Prostate gland (tissue), 2 donors: Measurements from ENCODE around the gene BCAP31.

Experiments
- CTCF ChIP-seq, 4 experiments: fragments of 200-600 bp in 2 of 4; fragments of 450-650 bp in 2 of 4; sonication (generic) in 2 of 4; IDR thresholded peaks; 1 replicate in 3 of 4; 2 replicates in 1 of 4; pipeline ENCODE4 v1.5.1; 2016 to 2019; ENCODE audit warnings: antibody characterized with exemption in 4 of 4, mild to moderate bottlenecking in 2 of 4, moderate library complexity in 2 of 4
- POLR2A ChIP-seq: fragments of 450-650 bp; IDR thresholded peaks from one replicate; pipeline ENCODE4 v1.6.1; 2016; ENCODE audit warnings: antibody characterized with exemption, mild to moderate bottlenecking
- POLR2AphosphoS5 ChIP-seq: sonication (generic); formaldehyde crosslinking; IDR thresholded peaks from one replicate; pipeline ENCODE4 v1.6.1; 2017; ENCODE audit warnings: antibody characterized with exemption

DNA sequence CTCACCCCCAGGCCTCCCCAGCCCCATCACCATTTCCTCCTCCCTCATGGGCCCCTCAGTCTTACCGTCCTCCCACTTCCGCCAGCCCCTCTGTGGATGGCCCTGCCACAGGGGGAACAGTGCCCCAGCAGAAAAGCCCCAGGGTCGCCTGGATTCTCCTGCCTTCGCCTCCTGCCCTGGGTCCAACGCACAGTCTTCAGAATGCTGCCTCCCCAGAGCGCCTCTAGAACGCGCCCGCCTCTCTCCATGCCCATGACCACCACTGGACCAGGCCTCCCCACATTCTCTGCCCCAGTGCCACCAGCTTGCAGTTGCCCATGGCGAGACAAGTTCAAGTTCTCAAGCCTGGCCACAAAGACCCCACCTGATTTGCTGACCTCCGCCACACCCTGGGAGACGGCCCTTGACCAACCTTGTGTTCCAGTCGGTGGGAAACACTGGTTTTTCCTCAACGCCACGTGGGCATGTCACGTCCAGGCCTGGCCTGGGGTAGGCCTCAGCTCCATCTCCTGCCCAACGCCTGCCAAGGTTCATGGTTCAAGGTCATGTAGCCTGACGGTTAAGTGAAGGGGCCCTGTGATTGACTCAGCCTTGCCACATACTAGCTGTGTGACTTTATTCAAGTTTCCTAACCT is 39.2 kb upstream of the BCAP31 start:
- TF ChIP-seq CTCF (IDR thresholded peaks at IDR 0.05), result no peak
- no peak for TF ChIP-seq POLR2AphosphoS5
- TF ChIP-seq POLR2A, result no peak
